NCI-H345 treated with DMSO at 0.1 percent for 48 hours (cell line): ENCODE data around the gene DUSP14.
A peak's percentile ranks its signal among the peaks of the same experiment; 100 is the strongest.

Experiments
- DNase-seq: peaks from one replicate; lab custom pipeline; 2025; ENCODE audit not compliant: unreplicated experiment; lab: John Stamatoyannopoulos, UW

The DUSP14 gene

DNA sequence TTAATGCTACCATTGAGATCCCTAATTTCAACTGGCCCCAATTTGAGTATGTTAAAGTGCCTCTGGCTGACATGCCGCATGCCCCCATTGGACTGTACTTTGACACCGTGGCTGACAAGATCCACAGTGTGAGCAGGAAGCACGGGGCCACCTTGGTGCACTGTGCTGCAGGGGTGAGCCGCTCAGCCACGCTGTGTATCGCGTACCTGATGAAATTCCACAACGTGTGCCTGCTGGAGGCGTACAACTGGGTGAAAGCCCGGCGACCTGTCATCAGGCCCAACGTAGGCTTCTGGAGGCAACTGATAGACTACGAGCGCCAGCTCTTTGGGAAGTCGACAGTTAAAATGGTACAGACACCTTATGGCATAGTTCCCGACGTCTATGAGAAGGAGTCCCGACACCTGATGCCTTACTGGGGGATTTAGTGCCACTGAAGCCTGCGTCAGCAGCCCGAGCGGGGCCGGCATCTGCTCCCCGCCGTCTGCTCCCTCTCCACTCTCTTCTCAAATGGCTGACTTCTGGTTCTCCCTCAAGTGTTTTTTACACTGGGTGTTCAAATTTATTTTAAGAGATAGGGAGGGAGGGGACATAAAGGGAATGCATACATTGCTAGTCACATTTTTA, 22.9 kb downstream of the DUSP14 start:
- DNase-seq, result no peak

- no peak for DNase-seq
Measured at GRCh38 chr17:37513711-37514110, 24.0 kb downstream of the DUSP14 start.

- DNase-seq, result no peak
Measured at GRCh38 chr17:37516127-37516571, 26.5 kb downstream of the DUSP14 start.

DNA sequence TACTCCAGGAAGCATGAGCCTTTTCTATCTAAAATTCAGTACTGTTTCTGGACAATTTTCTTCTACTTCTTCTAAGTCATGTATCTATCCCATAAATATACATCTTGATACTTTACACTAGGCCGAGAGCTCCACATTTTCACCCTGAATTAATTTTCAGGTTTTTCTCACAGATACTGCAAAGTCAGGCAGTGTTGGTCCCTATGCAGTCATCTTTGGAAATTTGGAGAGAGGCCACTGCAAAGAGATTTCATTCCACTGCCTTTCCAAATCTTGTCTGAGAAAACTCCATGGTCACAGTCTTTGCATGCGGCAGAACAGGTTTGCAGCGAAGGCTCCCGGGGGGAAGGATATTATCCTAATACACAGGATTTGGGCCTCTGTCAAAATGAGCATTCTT, 28.2 kb downstream of the DUSP14 start:
- DNase-seq, result no peak

DNA sequence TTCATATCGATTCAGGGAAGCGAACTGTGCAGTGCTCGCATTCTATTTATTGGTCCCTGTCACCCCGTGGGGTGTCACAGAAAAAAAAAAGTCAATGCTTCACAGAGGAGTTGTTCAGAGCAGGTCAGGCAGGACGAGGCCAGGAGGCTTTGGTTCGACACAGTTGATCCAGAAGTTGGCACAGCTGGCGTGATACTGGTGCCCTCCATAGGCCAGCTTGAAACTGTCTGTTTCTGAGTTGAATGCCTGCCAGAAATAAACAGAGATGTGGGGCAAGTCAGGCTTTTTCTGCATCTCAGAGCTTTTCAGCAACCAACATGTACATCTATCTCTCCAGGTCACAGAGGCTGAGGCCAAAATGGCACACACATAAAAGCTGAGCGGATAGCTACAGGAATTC, 29.1 kb downstream of the DUSP14 start:
- DNase-seq, result no peak

- DNase-seq, result no peak
Measured at GRCh38 chr17:37519251-37519985, 29.7 kb downstream of the DUSP14 start.

GRCh38 chr17:37520174-37520573, 30.5 kb downstream of the DUSP14 start:
- DNase-seq, result no peak

DNA sequence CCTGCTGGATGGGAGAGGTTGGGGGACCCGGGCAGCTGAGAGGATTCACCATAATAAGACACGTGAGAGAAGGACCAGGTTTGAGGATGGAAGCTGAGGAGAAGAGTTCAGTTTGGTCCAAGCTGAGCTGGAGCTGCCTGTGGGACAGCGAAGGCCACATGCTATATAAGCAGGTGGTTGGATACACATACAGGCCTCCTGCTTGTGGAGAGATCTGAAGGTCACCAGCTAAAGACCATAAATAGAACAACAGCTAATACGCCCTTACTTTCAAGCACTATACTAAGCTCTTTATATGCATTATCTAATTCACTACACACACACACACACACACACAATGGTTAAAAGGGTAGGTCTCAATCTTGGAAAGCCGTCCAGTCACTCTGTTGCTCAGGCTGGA, 32.1 kb downstream of the DUSP14 start:
- no peak for DNase-seq

DNA sequence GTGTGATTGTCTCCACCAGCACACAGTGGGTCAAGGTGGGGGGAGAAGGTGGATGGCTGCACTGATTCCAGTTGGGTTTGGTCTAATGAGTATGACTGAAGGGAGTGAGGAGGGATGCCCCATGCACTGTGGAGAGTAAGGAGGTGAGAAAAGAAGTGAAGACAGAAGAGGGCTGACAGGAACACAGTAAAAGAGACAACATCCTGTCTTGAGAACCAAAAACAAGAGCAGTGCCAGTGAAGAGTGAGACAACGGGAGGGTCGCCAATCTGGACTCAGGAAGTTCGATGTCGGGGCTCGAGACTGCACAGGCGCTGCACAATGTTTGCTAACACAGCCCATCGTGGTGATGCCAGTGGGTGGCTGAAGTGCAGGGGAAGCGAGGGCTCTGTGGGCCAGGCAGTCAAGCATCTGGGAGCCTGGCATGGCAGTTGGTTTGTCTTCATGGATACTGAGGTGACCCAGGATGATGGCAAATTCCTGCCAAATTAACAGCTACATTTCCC, 34.1 kb downstream of the DUSP14 start:
- DNase-seq, result no peak

DNA sequence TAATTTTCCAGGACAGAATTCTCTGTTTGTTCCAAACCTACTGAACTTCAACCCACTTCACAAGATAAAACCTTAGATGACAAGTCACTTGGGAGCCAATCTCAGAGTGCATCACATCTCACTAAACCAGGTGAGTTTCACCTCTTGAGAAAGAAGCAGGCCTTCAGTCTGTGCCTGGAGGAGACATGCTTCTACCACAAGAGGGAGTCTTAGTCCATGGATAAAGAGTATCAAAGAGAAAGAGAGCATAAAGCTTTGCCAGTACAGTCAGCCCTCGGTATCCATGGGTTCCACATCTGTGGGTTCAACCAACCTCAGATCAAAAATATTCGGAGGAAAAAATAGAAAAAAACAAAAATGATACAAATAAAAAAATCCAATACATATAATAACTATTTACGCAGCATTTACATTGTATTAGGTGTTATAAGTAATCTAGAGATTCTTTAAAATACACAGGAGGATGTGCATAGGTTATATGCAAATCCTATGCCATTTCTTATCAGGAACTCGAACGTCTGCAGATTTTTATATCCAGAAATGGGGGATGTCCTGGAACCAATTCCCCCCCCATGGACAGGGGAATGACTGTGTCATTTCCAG, 37.7 kb downstream of the DUSP14 start:
- peak; percentile 21 for DNase-seq

GRCh38 chr17:37530420-37530819, 40.7 kb downstream of the DUSP14 start:
- DNase-seq, result no peak

- no peak for DNase-seq
Measured at GRCh38 chr17:37532756-37533155, 43.1 kb downstream of the DUSP14 start.

DNA sequence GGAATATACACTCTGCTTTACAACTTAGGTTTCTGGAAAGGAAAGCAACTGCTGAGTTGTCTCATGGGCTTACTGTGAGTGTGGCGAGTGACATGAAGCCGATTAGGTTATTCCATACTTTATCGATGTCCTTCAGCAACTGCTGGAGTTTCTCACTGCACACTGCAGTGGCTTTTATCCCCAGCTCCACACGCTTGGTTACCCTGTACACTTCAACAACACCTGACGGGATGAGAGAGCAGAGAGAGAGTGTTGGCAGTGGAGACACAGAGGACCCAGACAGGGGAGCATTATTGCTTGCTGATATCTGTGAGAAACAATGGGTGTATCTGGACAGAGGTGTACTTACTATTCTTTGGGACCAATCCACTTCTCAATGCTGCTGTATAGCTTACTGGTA, 46.2 kb downstream of the DUSP14 start:
- DNase-seq, result no peak

GRCh38 chr17:37538981-37539659, 49.4 kb downstream of the DUSP14 start:
- no peak for DNase-seq

DNA sequence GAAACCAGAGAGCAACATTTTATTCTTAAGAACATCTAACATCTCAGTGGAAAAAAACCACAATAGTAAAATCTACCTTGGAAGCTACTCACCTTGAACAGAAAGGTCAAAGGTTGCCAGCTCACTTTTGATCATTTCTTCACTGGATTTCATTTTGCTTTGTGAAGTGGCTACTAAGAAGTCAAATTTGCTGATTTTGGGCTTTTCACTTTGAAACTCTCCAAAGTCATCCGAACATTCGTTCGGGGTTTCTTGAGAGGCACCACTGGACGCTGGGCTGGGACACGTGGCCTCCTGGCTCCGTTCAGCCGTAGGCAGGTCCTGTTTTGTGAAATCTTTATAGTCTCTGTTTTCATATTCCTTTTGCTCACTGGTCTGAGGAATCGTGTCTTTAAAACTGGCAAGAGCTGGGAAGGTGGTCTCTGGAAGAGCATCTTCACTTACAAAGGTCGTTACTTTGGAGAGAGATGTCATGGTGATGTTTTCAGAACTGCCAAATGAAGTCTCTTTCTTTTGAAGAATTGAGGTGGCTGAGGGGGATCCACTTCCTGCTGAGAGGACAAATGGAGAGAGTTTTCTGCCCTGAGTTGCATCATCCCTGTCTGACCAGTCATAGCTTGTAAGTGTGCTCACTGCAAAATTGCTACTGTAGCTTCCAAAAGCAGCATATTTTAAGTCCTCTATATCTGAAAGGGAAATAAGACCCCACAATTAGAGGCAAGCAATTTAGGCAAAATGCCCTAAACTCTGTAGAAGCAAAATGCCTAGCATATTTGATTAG, 52.4 kb downstream of the DUSP14 start:
- DNase-seq, result no peak

- no peak for DNase-seq
Measured at GRCh38 chr17:37543637-37544052, 54.0 kb downstream of the DUSP14 start.

GRCh38 chr17:37545486-37545885, 55.8 kb downstream of the DUSP14 start:
- DNase-seq, result no peak

DNA sequence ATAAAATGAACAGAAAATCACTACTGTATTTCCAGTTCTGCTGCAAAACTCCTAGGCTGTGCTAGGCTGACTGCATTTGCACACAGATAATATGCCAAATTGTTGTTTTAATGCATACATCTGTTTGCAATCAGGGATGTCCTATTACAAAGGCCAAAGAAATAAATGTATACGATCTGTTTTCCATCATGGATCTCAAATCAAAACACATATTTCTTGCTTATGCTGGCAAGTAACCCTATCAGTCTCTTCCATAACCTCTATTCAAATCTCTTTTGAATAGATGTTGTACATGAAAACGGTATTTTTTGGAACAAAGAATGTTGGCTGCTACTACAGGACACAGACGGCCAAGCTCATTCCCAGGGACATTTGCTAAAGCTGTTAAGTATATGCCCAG, 56.6 kb downstream of the DUSP14 start:
- DNase-seq, result no peak

GRCh38 chr17:37547986-37548385, 58.3 kb downstream of the DUSP14 start:
- DNase-seq, result no peak

DNA sequence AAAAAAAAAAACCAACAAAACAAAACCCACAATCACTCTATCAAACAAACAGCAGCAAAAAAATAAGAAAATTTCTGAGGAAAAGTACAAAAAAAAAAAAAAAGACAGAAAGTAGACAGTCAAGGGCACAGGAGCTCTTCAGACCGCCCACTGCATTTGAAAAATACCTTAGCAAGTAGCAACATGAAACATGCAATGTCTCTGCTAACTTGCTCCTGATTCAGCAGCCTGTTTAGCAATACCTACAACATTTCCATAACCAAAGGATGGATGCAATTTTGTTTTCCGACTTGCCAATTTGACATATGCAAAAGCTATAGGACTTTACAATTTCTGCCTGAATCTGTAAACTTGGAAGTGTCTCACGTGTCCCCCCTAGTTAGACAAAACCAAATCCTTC, 62.1 kb downstream of the DUSP14 start:
- DNase-seq, result no peak
